H9 (cell line): ENCODE data around the gene PRMT5. TPM values are rescaled to one million over a fixed set of nuclear protein-coding genes. Genes with fewer than 3 reads are reported as not detected.

Source experiments
- DNase-seq: peaks from one replicate; pipeline ENCODE4 v3.0.0-alpha.2; 2017
- H2AFZ ChIP-seq: one replicate; pipeline ENCODE4 v1.6.1; 2013; ENCODE audit warnings: mild to moderate bottlenecking, low read length, control low read depth, moderate library complexity
- H2AK5ac ChIP-seq: 2 replicates; pipeline ENCODE4 v1.6.1; 2013; ENCODE audit warnings: low read length, control low read depth, mixed read lengths; ENCODE audit not compliant: insufficient read length
- H2BK120ac ChIP-seq: one replicate; pipeline ENCODE4 v1.6.1; 2013; ENCODE audit warnings: low read depth, mild to moderate bottlenecking, low read length, control low read depth, inconsistent platforms; ENCODE audit not compliant: poor library complexity, severe bottlenecking
- H2BK12ac ChIP-seq: 2 replicates; pipeline ENCODE4 v1.6.1; 2013; ENCODE audit warnings: low read length, control low read depth, mixed read lengths, low read depth; ENCODE audit not compliant: insufficient read length
- H2BK15ac ChIP-seq: 2 replicates; pipeline ENCODE4 v1.6.1; 2013; ENCODE audit warnings: low read depth, low read length, control low read depth
- H2BK20ac ChIP-seq: one replicate; pipeline ENCODE4 v1.6.1; 2013; ENCODE audit warnings: low read depth, mild to moderate bottlenecking, low read length, control low read depth, inconsistent platforms; ENCODE audit not compliant: poor library complexity, severe bottlenecking
- H2BK5ac ChIP-seq: 2 replicates; pipeline ENCODE4 v1.6.1; 2013; ENCODE audit warnings: low read length, control low read depth, mixed read lengths; ENCODE audit not compliant: insufficient read length
- H3K14ac ChIP-seq: 2 replicates; pipeline ENCODE4 v1.6.1; 2013; ENCODE audit warnings: low read length, control low read depth; ENCODE audit not compliant: insufficient read depth
- H3K18ac ChIP-seq: 2 replicates; pipeline ENCODE4 v1.6.1; 2013; ENCODE audit warnings: low read depth, mild to moderate bottlenecking, mixed read lengths, low read length, control low read depth; ENCODE audit not compliant: insufficient read length
- H3K23ac ChIP-seq: 2 replicates; pipeline ENCODE4 v1.6.1; 2013; ENCODE audit warnings: low read length, control low read depth, mixed read lengths, low read depth; ENCODE audit not compliant: insufficient read length
- H3K23me2 ChIP-seq: 2 replicates; pipeline ENCODE4 v1.6.1; 2013; ENCODE audit warnings: low read depth, mild to moderate bottlenecking, mixed read lengths, low read length, control low read depth; ENCODE audit not compliant: insufficient read length, poor library complexity, severe bottlenecking
- H3K27ac ChIP-seq: 2 replicates; pipeline ENCODE4 v1.5.1; 2013; ENCODE audit warnings: low read length, control low read depth, mixed read lengths, low read depth; ENCODE audit not compliant: insufficient read length
- H3K27me3 ChIP-seq: 2 replicates; pipeline ENCODE4 v1.6.1; 2013; ENCODE audit warnings: low read length, control low read depth, inconsistent platforms; ENCODE audit not compliant: insufficient read depth
- H3K4ac ChIP-seq: 2 replicates; pipeline ENCODE4 v1.6.1; 2013; ENCODE audit warnings: low read depth, mild to moderate bottlenecking, control low read depth, inconsistent platforms, low read length, moderate library complexity
- H3K4me1 ChIP-seq: 2 replicates; pipeline ENCODE4 v1.6.1; 2013; ENCODE audit warnings: low read length, control low read depth, inconsistent platforms; ENCODE audit not compliant: insufficient read depth
- H3K4me2 ChIP-seq: 2 replicates; pipeline ENCODE4 v1.6.1; 2013; ENCODE audit warnings: low read length, control low read depth, mixed read lengths; ENCODE audit not compliant: insufficient read length, insufficient read depth
- H3K56ac ChIP-seq: 2 replicates; pipeline ENCODE4 v1.6.1; 2013; ENCODE audit warnings: low read depth, mild to moderate bottlenecking, mixed read lengths, low read length, control low read depth; ENCODE audit not compliant: insufficient read length
- H3K79me1 ChIP-seq: 2 replicates; pipeline ENCODE4 v1.6.1; 2013; ENCODE audit warnings: low read depth, mild to moderate bottlenecking, moderate library complexity, low read length, control low read depth, inconsistent platforms; ENCODE audit not compliant: insufficient read depth, poor library complexity, severe bottlenecking
- H3K79me2 ChIP-seq: 2 replicates; pipeline ENCODE4 v1.6.1; 2013; ENCODE audit warnings: low read length, control low read depth, inconsistent platforms; ENCODE audit not compliant: insufficient read depth
- H3K9ac ChIP-seq: 2 replicates; pipeline ENCODE4 v1.6.1; 2013; ENCODE audit warnings: low read length, control low read depth, mixed read lengths; ENCODE audit not compliant: insufficient read length; ENCODE audit errors: extremely low read depth
- H3K9me3 ChIP-seq: one replicate; pipeline ENCODE4 v1.6.1; 2013; ENCODE audit warnings: low read depth, low read length, inconsistent platforms; ENCODE audit not compliant: control insufficient read depth
- H3T11ph ChIP-seq: one replicate; pipeline ENCODE4 v1.6.1; 2013; ENCODE audit warnings: mild to moderate bottlenecking, low read length, control low read depth, inconsistent platforms
- H4K20me1 ChIP-seq: one replicate; pipeline ENCODE4 v1.6.1; 2013; ENCODE audit not compliant: control insufficient read depth, insufficient read length, insufficient read depth
- H4K5ac ChIP-seq: 2 replicates; pipeline ENCODE4 v1.6.1; 2013; ENCODE audit warnings: low read depth, mild to moderate bottlenecking, mixed read lengths, low read length, control low read depth; ENCODE audit not compliant: insufficient read length
- H4K8ac ChIP-seq: replicated peaks from 2 replicates; pipeline ENCODE4 v1.6.1; 2013; ENCODE audit warnings: low read length, control low read depth, mixed read lengths, low read depth; ENCODE audit not compliant: insufficient read length
- H4K91ac ChIP-seq: 2 replicates; pipeline ENCODE4 v1.6.1; 2013; ENCODE audit warnings: low read depth, mild to moderate bottlenecking, moderate library complexity, mixed read lengths, low read length, control low read depth; ENCODE audit not compliant: insufficient read length
- H3K27ac Mint-ChIP-seq, 3 experiments: 2 replicates in 2 of 3; 3 replicates in 1 of 3; pipeline ENCODE4 v1.8.0; 2020 to 2021; ENCODE audit warnings: mixed read lengths in 3 of 3, mild to moderate bottlenecking in 1 of 3, moderate library complexity in 1 of 3
- H3K27me3 Mint-ChIP-seq: 2 replicates; pipeline ENCODE4 v1.8.0; 2021; ENCODE audit warnings: low read depth, mild to moderate bottlenecking, moderate library complexity, mixed read lengths
- H3K36me3 Mint-ChIP-seq, 3 experiments: 2 replicates in 2 of 3; 3 replicates in 1 of 3; pipeline ENCODE4 v1.8.0; 2020 to 2021; ENCODE audit warnings: low read depth in 3 of 3, mixed read lengths in 3 of 3; ENCODE audit not compliant: insufficient read depth in 1 of 3
- H3K4me1 Mint-ChIP-seq, 2 experiments: 2 replicates each; pipeline ENCODE4 v1.8.0; 2020; ENCODE audit warnings: mixed read lengths in 2 of 2
- H3K4me3 Mint-ChIP-seq, 2 experiments: 2 replicates in 1 of 2; 3 replicates in 1 of 2; pipeline ENCODE4 v1.8.0; 2020 to 2021; ENCODE audit warnings: mild to moderate bottlenecking in 2 of 2, mixed read lengths in 2 of 2, moderate library complexity in 1 of 2
- H3K9me3 Mint-ChIP-seq, 2 experiments: 2 replicates in 1 of 2; 3 replicates in 1 of 2; pipeline ENCODE4 v1.8.0; 2020; ENCODE audit warnings: mild to moderate bottlenecking in 2 of 2, mixed read lengths in 2 of 2, moderate library complexity in 1 of 2
- CTCF ChIP-seq: fragments of 200-600 bp; sonication (generic); conservative IDR thresholded peaks from 3 replicates; pipeline ENCODE4 v1.8.0; 2021; ENCODE audit warnings: antibody characterized with exemption, mild to moderate bottlenecking
- WGBS: extraction: QIAGEN DNeasy Blood & Tissue Kit; methylation state at CpG from one replicate; pipeline ENCODE4 v1.1.7; 2013; ENCODE audit warnings: missing lambda C conversion rate, low lambda C conversion rate, mixed read lengths; ENCODE audit not compliant: insufficient read length; ENCODE audit errors: extremely low coverage; 5-methylcytosine and 5-hydroxymethylcytosine counted together
- total RNA-seq: library from RNA; stranded (reverse); gene quantifications from 2 replicates; pipeline ENCODE4 v1.2.1, GENCODE V29; 2021

The PRMT5 gene
- total RNA-seq, 1 experiment from 2014 or later = 141 TPM

- Mint-ChIP-seq H3K36me3 (peaks cover 0 to 17% (median 5%) of the 10 kb centered on the region in 3 experiments; a peak in 6 of 7 replicates), H3K4me1 (peaks cover 7 to 12% of the 10 kb centered on the region in 2 experiments), H3K4me3 (no peak overlapping the region), H3K27ac (no peak overlapping the region), H3K9me3 (no peaks in the 10 kb centered on the region), H3K27me3 (peaks cover 3% of the 10 kb centered on the region)
- no peak overlapping the region for H2BK5ac ChIP-seq
- no peak overlapping the region for H3T11ph ChIP-seq
- H4K5ac ChIP-seq = no peak overlapping the region
- peaks cover 4% of the 10 kb centered on the region; the same call in 1 of the 2 replicates for H3K4me1 ChIP-seq
- no peak overlapping the region for H2BK120ac ChIP-seq
- H3K4me2 ChIP-seq = no peak overlapping the region
- H3K9me3 ChIP-seq = no peaks in the 10 kb centered on the region
- no peak overlapping the region for H3K18ac ChIP-seq
- no peaks in the 10 kb centered on the region for H3K27me3 ChIP-seq
- no peak overlapping the region for H2BK20ac ChIP-seq
- H4K20me1 ChIP-seq = no peaks in the 10 kb centered on the region
- no peak overlapping the region for H2AFZ ChIP-seq
- no peak overlapping the region for H4K8ac ChIP-seq
- no peak for TF ChIP-seq CTCF
- H3K79me1 ChIP-seq = no peaks in the 10 kb centered on the region
- H3K9ac ChIP-seq = no peak overlapping the region
- H3K56ac ChIP-seq = no peak overlapping the region
- H4K91ac ChIP-seq = no peak overlapping the region
- no peak overlapping the region for H2BK15ac ChIP-seq
- H3K79me2 ChIP-seq = no peaks in the 10 kb centered on the region
- no peaks in the 10 kb centered on the region for H3K23me2 ChIP-seq
- H3K14ac ChIP-seq = no peak overlapping the region
- no peak overlapping the region for H3K27ac ChIP-seq
- no peak for DNase-seq
- no peak overlapping the region for H2AK5ac ChIP-seq
- WGBS = no CpG with 5 or more reads among the region's 22 CpGs
- H3K23ac ChIP-seq = no peak overlapping the region
- no peak overlapping the region for H3K4ac ChIP-seq
- H2BK12ac ChIP-seq = no peak overlapping the region
These were observed 52.1 kb downstream of the PRMT5 start for GRCh38 chr14:22877000-22877501.
